Nucleus accumbens (tissue), 56 donors: ENCODE measurements around the gene ANKRD13C.
"Not testable (repeated sequence)": the region's sequence is repeated elsewhere in the genome, so short reads cannot be mapped to it uniquely, and the experiment has no call there.

ENCODE experiments used
- DNase-seq, 56 donors: peaks; one replicate each; lab custom pipeline; 2025; lab: John Stamatoyannopoulos, UW

The ANKRD13C gene, protein sequence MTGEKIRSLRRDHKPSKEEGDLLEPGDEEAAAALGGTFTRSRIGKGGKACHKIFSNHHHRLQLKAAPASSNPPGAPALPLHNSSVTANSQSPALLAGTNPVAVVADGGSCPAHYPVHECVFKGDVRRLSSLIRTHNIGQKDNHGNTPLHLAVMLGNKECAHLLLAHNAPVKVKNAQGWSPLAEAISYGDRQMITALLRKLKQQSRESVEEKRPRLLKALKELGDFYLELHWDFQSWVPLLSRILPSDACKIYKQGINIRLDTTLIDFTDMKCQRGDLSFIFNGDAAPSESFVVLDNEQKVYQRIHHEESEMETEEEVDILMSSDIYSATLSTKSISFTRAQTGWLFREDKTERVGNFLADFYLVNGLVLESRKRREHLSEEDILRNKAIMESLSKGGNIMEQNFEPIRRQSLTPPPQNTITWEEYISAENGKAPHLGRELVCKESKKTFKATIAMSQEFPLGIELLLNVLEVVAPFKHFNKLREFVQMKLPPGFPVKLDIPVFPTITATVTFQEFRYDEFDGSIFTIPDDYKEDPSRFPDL

DNA sequence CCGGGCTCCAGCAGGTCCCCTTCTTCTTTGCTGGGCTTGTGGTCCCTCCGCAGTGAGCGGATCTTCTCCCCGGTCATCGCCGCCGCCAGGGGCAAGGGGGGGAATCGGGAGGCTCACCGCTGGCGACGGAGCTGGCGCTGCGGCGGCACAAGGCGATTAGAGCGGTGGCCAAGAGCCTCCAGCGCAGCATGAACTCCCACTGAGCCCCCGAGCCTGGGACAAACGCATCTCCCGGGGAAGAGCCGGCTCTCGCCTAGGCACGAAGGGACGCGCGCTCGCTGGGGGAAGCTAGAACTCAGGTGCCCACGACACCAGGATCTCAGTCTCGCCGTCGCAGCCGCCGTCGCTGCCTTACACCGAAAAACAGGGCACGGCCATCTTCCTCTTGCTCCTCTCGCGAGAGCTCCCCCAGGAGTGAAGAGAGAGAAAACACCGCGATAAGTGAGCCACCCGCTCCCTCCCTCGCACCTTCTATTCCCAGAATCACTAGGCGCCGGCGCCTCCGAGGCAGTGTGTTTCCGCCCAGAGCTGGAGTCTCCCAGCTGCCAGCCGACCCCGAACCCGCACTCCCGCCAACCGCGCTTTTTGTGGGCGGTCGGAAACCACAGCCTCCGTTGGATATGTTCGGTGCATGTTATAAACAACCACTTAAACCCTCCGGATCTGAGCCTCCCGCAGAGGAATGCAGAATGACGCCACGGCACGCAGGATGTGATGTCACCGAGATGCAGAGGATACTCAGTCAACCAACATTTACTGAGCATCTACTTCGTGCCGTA, at the start of gene ANKRD13C:
TSS of gene ANKRD13C (minus strand) at position 391 of the 779 bp plus-strand sequence. CDS start at position 77, 314 bp downstream.
- peak; percentile 53 to 95 (median 86) for DNase-seq

DNA sequence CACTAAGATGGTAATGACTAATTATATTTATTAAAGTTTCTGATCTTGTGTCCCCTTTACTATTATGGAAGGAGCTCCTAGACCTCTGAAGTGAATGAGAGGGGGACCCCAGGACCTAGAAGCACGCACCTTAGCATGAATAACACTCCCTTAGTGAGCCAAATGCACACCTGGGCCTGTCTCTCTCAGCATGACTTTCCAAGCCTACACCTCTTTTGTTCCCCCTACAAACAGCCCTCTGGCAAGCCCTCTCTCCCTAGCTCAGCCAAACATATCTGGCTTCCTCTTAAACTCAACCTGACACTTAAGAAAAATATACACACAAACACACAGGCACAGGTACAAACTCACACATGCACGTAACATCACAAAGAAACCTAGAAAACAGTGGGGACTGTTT, 49.2 kb upstream of the ANKRD13C start:
- no peak for DNase-seq

DNA sequence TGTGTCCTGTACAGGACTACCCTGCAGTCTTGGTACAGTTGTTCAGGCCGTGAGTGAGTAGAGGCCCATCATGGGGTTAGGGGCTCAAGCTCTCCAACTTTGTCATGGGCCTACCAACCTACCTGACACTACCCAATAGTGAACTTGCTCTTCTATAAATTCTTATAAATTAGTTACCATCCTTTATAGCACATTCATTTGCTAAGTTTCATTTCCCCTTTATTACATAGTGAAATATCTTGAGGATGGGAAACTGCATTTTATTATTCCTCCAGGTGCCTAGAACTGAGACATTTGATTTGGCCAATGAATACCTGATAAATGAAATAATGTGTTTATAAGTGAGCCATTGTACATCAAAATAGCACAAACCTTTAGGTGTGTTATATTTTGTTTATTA, 47.5 kb upstream of the ANKRD13C start:
- DNase-seq, result no peak

GRCh38 chr1:70400335-70400734, 45.8 kb upstream of the ANKRD13C start:
- DNase-seq, result no peak

- DNase-seq, result no peak
Observed at GRCh38 chr1:70397013-70397412, 42.5 kb upstream of the ANKRD13C start.

- DNase-seq, result no peak
Observed at GRCh38 chr1:70396607-70397006, 42.1 kb upstream of the ANKRD13C start.

- DNase-seq, result no peak
Observed at GRCh38 chr1:70392626-70393025, 38.1 kb upstream of the ANKRD13C start.

GRCh38 chr1:70387507-70387906, 33.0 kb upstream of the ANKRD13C start:
- no peak for DNase-seq

GRCh38 chr1:70386121-70386520, 31.6 kb upstream of the ANKRD13C start:
- no peak for DNase-seq

DNA sequence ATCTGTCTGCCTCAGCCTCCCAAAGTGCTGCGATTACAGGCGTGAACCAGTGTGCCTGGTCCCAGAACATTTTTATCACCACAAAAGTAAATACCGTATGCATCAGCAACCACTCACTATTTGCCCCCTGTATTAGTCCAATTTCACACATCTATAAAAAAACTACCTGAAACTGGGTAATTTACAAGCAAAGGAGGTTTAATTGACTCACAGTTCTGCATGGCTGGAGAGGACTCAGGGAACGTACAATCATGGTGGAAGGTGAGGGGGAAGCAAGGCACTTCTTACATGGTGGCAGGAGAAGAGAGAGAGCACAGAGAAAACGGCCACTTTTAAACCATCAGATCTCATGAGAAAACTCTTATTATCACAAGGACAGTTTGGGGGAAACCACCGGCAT, 31.0 kb upstream of the ANKRD13C start:
- DNase-seq, result no peak

- no peak for DNase-seq
Observed at GRCh38 chr1:70384542-70384941, 30.0 kb upstream of the ANKRD13C start.

DNA sequence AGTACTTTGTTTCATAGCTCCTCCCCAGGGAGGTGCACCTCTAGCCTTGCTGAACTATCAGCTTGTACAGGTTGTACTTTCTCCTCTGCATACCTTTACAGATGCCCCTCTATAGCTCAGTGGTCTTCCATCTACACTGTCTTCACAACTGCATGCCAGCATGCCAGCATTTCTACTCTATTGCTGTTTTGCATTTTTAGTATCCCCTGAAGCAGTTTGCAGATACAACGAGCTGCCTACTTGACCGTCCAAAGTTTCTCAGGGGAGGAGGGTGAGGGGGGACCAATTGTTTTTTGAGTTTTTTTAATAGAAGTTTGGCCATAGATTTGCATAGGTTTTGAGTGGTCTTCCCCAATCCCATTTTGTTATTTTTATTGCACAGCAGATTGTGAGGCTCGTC, 29.0 kb upstream of the ANKRD13C start:
- no peak for DNase-seq

DNA sequence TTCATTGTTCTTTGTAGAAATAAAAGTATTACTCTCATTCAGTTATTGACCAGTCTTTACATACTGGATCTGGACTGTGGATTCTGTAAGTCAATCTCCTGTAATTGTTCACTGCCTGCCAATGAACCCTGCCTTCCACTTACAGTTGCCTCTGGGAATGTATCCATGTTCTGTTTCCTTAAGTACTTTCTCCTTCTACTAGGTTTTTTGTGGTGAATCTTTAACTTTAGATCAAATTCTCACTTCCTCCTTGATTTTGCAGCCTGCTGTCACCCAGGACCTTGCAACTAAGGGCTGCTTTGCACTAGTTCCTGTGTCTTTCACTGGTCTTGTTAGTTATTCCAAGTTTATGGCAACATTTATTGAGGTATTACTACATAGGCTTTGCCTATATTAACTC, 28.2 kb upstream of the ANKRD13C start:
- no peak for DNase-seq

DNA sequence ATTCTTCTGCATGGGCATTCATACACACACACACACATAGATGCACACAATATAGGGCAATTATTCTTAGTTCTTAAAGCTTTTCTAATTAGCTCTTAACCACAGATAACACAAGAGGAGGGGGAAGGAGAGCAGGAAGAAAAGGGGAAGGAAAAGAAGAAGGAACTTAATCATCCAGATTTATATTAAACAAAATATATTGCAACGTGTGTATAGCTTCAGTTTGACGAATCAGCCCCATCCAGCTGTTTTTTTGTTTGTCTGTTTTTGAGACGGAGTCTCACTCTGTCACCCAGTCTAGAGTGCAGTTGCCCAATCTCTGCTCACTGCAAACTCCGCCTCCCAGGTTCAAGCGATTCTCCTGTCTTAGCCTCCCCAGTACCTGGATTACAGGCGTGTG, 21.7 kb upstream of the ANKRD13C start:
- DNase-seq, result no peak

- DNase-seq, result not testable (repeated sequence)
Observed at GRCh38 chr1:70373580-70373979, 19.1 kb upstream of the ANKRD13C start.

- no peak for DNase-seq
Observed at GRCh38 chr1:70372426-70372825, 17.9 kb upstream of the ANKRD13C start.

DNA sequence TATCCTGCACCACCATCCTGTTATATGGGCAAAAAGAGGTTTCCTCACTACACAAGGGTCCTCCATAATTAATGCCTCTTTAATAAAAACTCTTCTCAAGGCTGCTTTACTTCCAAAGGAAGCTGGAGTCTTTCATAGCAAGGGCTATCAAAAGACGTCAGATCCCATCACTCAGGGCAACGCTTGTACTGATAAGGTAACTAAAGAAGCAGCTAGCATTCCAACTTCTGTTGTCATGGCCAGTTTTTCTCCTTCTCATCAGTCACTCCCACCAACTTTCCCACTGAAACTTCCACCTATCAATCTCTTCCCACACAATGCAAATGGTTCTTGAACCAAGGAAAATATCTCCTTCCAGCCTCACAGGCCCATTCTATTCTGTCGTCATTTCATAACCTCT, 17.1 kb upstream of the ANKRD13C start:
- not testable (repeated sequence) for DNase-seq

- not testable (repeated sequence) for DNase-seq
Observed at GRCh38 chr1:70367397-70367796, 12.9 kb upstream of the ANKRD13C start.

- not testable (repeated sequence) for DNase-seq
Observed at GRCh38 chr1:70366997-70367396, 12.5 kb upstream of the ANKRD13C start.

DNA sequence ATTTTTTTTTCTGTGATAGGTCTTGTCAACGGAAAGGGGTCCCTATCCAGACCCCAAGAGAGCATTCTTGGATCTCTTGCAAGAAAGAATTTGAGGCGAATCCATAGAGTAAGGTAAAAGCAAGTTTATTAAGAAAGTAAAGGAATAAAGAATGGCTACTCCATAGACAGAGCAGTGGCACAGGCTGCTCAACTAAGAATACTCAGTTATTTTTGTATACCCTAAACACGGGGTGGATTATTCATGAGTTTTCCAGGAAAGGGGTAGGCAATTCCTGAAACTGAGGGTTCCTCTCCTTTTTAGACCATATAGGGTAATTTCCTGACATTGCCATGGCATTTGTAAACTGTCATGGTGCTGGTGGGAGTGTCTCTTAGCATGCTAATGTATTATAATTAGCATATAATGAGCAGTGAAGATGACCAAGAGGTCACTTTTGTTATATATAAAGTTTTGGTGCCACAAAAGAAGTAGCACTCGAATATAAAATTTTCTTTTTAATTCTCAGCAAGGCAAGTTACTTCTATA, 12.0 kb upstream of the ANKRD13C start:
- not testable (repeated sequence) for DNase-seq

DNA sequence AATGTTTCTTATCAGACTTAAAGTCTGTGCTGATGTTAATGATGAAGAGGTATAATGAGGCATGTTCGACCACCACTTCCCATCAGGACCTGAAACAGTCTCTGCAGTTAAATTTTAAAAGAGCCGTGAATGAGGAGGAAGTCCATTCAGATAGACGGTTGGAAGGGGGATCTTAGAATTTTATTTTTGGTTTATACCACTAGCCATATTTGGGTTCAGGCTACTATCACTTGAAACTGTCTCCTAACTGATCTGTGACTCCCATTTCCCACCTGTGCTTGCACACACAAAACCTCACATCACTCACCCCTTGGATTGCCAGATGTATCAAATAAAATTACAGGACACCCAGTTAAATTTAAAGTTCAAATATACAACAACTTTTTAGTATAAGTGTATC, 9.9 kb upstream of the ANKRD13C start:
- no peak for DNase-seq
